ENCODE data around the gene NDUFB2. TPM values are rescaled to one million over a fixed set of nuclear protein-coding genes. Genes with fewer than 3 reads are reported as not detected.
A peak's percentile ranks its signal among the peaks of the same experiment; 100 is the strongest.

The NDUFB2 gene
- total and polyA plus RNA-seq, 2 donors (not counting 3 experiments of a cell fraction or from before 2014, with no cell fraction given), result 197 to 1,075 TPM

GRCh38 chr7:140649556-140650205 lies 46.8 kb upstream of the NDUFB2 start:
- no peak overlapping the region for H3K27ac ChIP-seq (ENCODE audit: insufficient read depth, low read depth, low read length)
- H3K79me2 ChIP-seq (ENCODE audit: control insufficient read depth, insufficient read depth, low read length), result no peaks in the 10 kb centered on the region
- no peaks in the 10 kb centered on the region for H3K27me3 ChIP-seq (ENCODE audit: control insufficient read depth in 2 of 2, insufficient read depth in 2 of 2, low read length in 2 of 2)
- intact Hi-C loops (cut with micrococcal nuclease) (loop anchor here (5.0 to 10.0 kb wide), 2 partner anchors 305 to 363 kb away; partner anchors contain the start of gene MRPS33), dilution Hi-C loops (cut with MboI; ENCODE audit: extremely low pct_ligation_motif_present, low sequenced_read_pairs) (no loop called here)
- ChIA-PET CTCF (interaction anchor here (6.8 kb wide), 1 partner anchor 134 kb away, joined by 202 read pairs; no protein-coding TSS in a partner anchor), POLR2A (no interaction called here)
- no peak overlapping the region for H3K4me3 ChIP-seq (replicated peaks in 1 of 3; ENCODE audit: insufficient read depth in 1 of 3, low read depth in 1 of 3, low read length in 3 of 3)
- TF ChIP-seq CTCF (IDR thresholded peaks at IDR 0.05; ENCODE audit: extremely low read depth in 1 of 2, insufficient read depth in 1 of 2, low read depth in 1 of 2, low read length in 2 of 2) (no peak), FOS (IDR thresholded peaks at IDR 0.05; ENCODE audit: borderline replicate concordance, insufficient read depth, low read length) (peak; percentile 32), JUN (IDR thresholded peaks at IDR 0.05; ENCODE audit: borderline replicate concordance, insufficient read depth, insufficient read length, low read depth) (no peak)
- no peaks in the 10 kb centered on the region for H3K36me3 ChIP-seq (ENCODE audit: control insufficient read depth in 2 of 2, extremely low read depth in 1 of 2, insufficient read depth in 2 of 2, low read length in 2 of 2)
- H3K9me3 ChIP-seq (replicated peaks; ENCODE audit: control insufficient read depth, insufficient read depth, low read length), result no peaks in the 10 kb centered on the region
- no peak overlapping the region for H3K4me2 ChIP-seq (ENCODE audit: insufficient read depth, low read length)
- H3K9ac ChIP-seq (replicated peaks; ENCODE audit: extremely low read depth, insufficient read depth, low read length), result no peak overlapping the region
- no TSS peak for BruUV-seq (replicated peaks)
- FAIRE-seq (peak; percentile 54), DNase-seq (ENCODE audit: low read depth, low spot score) (no peak)
- peak overlapping the region; percentile 56 for H2AFZ ChIP-seq (ENCODE audit: low read depth, low read length)
- H3K4me1 ChIP-seq (ENCODE audit: control insufficient read depth, extremely low read depth, insufficient read depth, low read length), result peaks cover 4% of the 10 kb centered on the region
- H4K20me1 ChIP-seq (replicated peaks; ENCODE audit: control insufficient read depth, extremely low read depth, insufficient read depth, low read length), result no peaks in the 10 kb centered on the region
- no peaks in the 10 kb centered on the region for H3K9me1 ChIP-seq (replicated peaks; ENCODE audit: control insufficient read depth, extremely low read depth, insufficient read depth, low read length)

DNA sequence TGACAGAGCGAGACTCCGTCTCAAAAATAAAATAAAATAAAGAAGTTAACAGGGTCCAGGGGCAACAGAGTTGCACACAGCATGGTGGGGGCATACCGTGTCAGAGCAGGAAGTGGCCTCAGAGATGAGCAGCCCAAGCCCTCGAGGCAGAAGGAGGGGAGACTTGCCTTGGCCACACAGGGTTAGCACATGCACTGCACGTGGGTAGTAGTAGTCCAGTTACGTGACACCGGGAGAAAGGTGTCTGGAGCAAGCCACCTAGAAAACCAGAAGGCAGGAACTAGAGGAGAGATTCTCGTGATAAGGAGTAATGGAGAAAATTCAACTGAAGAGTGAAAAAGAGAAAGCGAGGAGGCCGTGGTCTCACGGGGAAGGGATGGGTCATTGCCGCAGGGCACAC lies 46.1 kb upstream of the NDUFB2 start:
- CTCF ChIA-PET, result interaction anchor here (6.8 kb wide), 1 partner anchor 135 kb away, joined by 202 read pairs; no protein-coding TSS in a partner anchor
- dilution Hi-C loops (cut with MboI; ENCODE audit: extremely low pct_ligation_motif_present, low sequenced_read_pairs), result no loop called here

More for the DNA sequence above, 46.1 kb upstream of the NDUFB2 start:
- TF ChIP-seq MAX (IDR thresholded peaks at IDR 0.05; ENCODE audit: insufficient read depth, insufficient read length) (no peak), CTCF (IDR thresholded peaks at IDR 0.05; ENCODE audit: extremely low read depth in 1 of 2, insufficient read depth in 1 of 2, low read depth in 1 of 2, low read length in 2 of 2) (no peak), FOS (IDR thresholded peaks at IDR 0.05; ENCODE audit: borderline replicate concordance, insufficient read depth, low read length) (no peak), EZH2 (IDR thresholded peaks at IDR 0.05; ENCODE audit: borderline replicate concordance, low read depth, low read length, severe bottlenecking) (no peak), POLR2AphosphoS5 (IDR thresholded peaks at IDR 0.05; ENCODE audit: insufficient read depth, low read depth, low read length) (no peak), POLR2A (IDR thresholded peaks at IDR 0.05; ENCODE audit: low read depth, low read length) (no peak), MYC (IDR thresholded peaks at IDR 0.05; ENCODE audit: low read depth, low read length) (no peak), GATA2 (IDR thresholded peaks at IDR 0.05; ENCODE audit: insufficient read depth, insufficient read length, low read depth, low read length) (no peak)
- Histone ChIP-seq H3K4me2 (ENCODE audit: insufficient read depth, low read length) (no peak overlapping the region), H3K27me3 (ENCODE audit: control insufficient read depth in 2 of 2, insufficient read depth in 2 of 2, low read length in 2 of 2) (no peaks in the 10 kb centered on the region), H3K4me1 (ENCODE audit: control insufficient read depth, extremely low read depth, insufficient read depth, low read length) (peaks cover 4% of the 10 kb centered on the region), H2AFZ (ENCODE audit: low read depth, low read length) (no peak overlapping the region), H4K20me1 (replicated peaks; ENCODE audit: control insufficient read depth, extremely low read depth, insufficient read depth, low read length) (no peaks in the 10 kb centered on the region), H3K9ac (replicated peaks; ENCODE audit: extremely low read depth, insufficient read depth, low read length) (no peak overlapping the region), H3K4me3 (replicated peaks in 1 of 3; ENCODE audit: insufficient read depth in 1 of 3, low read depth in 1 of 3, low read length in 3 of 3) (no peak overlapping the region), H3K9me3 (replicated peaks; ENCODE audit: control insufficient read depth, insufficient read depth, low read length) (no peaks in the 10 kb centered on the region), H3K9me1 (replicated peaks; ENCODE audit: control insufficient read depth, extremely low read depth, insufficient read depth, low read length) (no peaks in the 10 kb centered on the region), H3K27ac (ENCODE audit: insufficient read depth, low read depth, low read length) (no peak overlapping the region), H3K79me2 (ENCODE audit: control insufficient read depth, insufficient read depth, low read length) (no peaks in the 10 kb centered on the region), H3K36me3 (ENCODE audit: control insufficient read depth in 2 of 2, extremely low read depth in 1 of 2, insufficient read depth in 2 of 2, low read length in 2 of 2) (no peaks in the 10 kb centered on the region)
- DNase-seq (ENCODE audit: low read depth, low spot score) (no peak), FAIRE-seq (no peak)
- intact Hi-C loops (cut with micrococcal nuclease), result loop anchor here (5.0 to 10.0 kb wide), 2 partner anchors 306 to 362 kb away; partner anchors contain the start of gene MRPS33
- POLR2A ChIA-PET, result no interaction called here
- BruUV-seq (replicated peaks), result no TSS peak
